ENCODE data around the gene VWA3B. TPM values are rescaled to one million over a fixed set of nuclear protein-coding genes. Genes with fewer than 3 reads are reported as not detected.
"Not testable (repeated sequence)": the region's sequence is repeated elsewhere in the genome, so short reads cannot be mapped to it uniquely, and the experiment has no call there.

The VWA3B gene
- total RNA-seq, 2 donors from 2014 or later = 1.8 to 3.2 TPM

- H3K36me3 ChIP-seq = no peaks in the 10 kb centered on the region
- H3K9ac ChIP-seq (ENCODE audit: low read depth in 2 of 2, low read length in 2 of 2) = peak overlapping the region in 1 of 2 donors; percentile 28
- H3K4me1 ChIP-seq = no peaks in the 10 kb centered on the region
- no peak for TF ChIP-seq CTCF (IDR thresholded peaks at IDR 0.05)
- no peaks in the 10 kb centered on the region for H3K9me3 ChIP-seq
- no peak overlapping the region for H3K27ac ChIP-seq
- H3K4me3 ChIP-seq = no peak overlapping the region
- no peaks in the 10 kb centered on the region for H3K27me3 ChIP-seq
- intact Hi-C loops (cut with DNase I) = no loop called here
- DNase-seq = no peak
Measured at GRCh38 chr2:98040331-98040939, 46.5 kb upstream of the VWA3B start.

- no peak for TF ChIP-seq CTCF (IDR thresholded peaks at IDR 0.05)
- H3K36me3 ChIP-seq = no peaks in the 10 kb centered on the region
- no peak overlapping the region for H3K27ac ChIP-seq
- no peaks in the 10 kb centered on the region for H3K9me3 ChIP-seq
- no peaks in the 10 kb centered on the region for H3K27me3 ChIP-seq
- H3K9ac ChIP-seq (ENCODE audit: low read depth in 2 of 2, low read length in 2 of 2) = no peak overlapping the region
- intact Hi-C loops (cut with DNase I) = no loop called here
- H3K4me3 ChIP-seq = no peak overlapping the region
- DNase-seq = no peak
- no peaks in the 10 kb centered on the region for H3K4me1 ChIP-seq
Measured at GRCh38 chr2:98043101-98043500, 43.9 kb upstream of the VWA3B start.

- H3K27ac ChIP-seq; H3K4me3 ChIP-seq; DNase-seq; H3K4me1 ChIP-seq; intact Hi-C loops (cut with DNase I); H3K9me3 ChIP-seq; H3K9ac ChIP-seq (ENCODE audit: low read depth in 2 of 2, low read length in 2 of 2); H3K36me3 ChIP-seq; H3K27me3 ChIP-seq: not testable (repeated sequence)
Measured at GRCh38 chr2:98044730-98045129, 42.2 kb upstream of the VWA3B start.

- Histone ChIP-seq H3K27ac (peak overlapping the region; percentile 7), H3K4me1 (no peaks in the 10 kb centered on the region), H3K27me3 (no peaks in the 10 kb centered on the region), H3K4me3 (no peak overlapping the region), H3K36me3 (no peaks in the 10 kb centered on the region), H3K9ac (ENCODE audit: low read depth in 2 of 2, low read length in 2 of 2) (peak overlapping the region in 1 of 2 donors; percentile 26), H3K9me3 (no peaks in the 10 kb centered on the region)
- peak; percentile 57 for DNase-seq
- intact Hi-C loops (cut with DNase I) = no loop called here
- TF ChIP-seq CTCF (IDR thresholded peaks at IDR 0.05) = no peak
Measured at GRCh38 chr2:98050070-98050469, 36.9 kb upstream of the VWA3B start.

GRCh38 chr2:98058191-98058975, 28.6 kb upstream of the VWA3B start:
- H3K27me3 ChIP-seq = no peaks in the 10 kb centered on the region
- no peaks in the 10 kb centered on the region for H3K9me3 ChIP-seq
- no peak for TF ChIP-seq CTCF (IDR thresholded peaks at IDR 0.05)
- no peaks in the 10 kb centered on the region for H3K4me1 ChIP-seq
- H3K9ac ChIP-seq (ENCODE audit: low read depth in 2 of 2, low read length in 2 of 2) = no peak overlapping the region
- no peak for DNase-seq
- H3K27ac ChIP-seq = no peak overlapping the region
- no peaks in the 10 kb centered on the region for H3K36me3 ChIP-seq
- intact Hi-C loops (cut with DNase I) = no loop called here
- no peak overlapping the region for H3K4me3 ChIP-seq

GRCh38 chr2:98060277-98060676, 26.7 kb upstream of the VWA3B start:
- Histone ChIP-seq H3K9me3 (no peaks in the 10 kb centered on the region), H3K27me3 (no peaks in the 10 kb centered on the region), H3K27ac (no peak overlapping the region), H3K4me3 (no peak overlapping the region), H3K4me1 (no peaks in the 10 kb centered on the region), H3K36me3 (no peaks in the 10 kb centered on the region), H3K9ac (ENCODE audit: low read depth in 2 of 2, low read length in 2 of 2) (no peak overlapping the region)
- no peak for TF ChIP-seq CTCF (IDR thresholded peaks at IDR 0.05)
- intact Hi-C loops (cut with DNase I) = no loop called here
- DNase-seq = no peak

Data from colonic mucosa (tissue), 4 donors.